Astrocyte (in vitro differentiated cells and primary cell): Measurements from ENCODE around the gene IL17C. TPM values are rescaled to one million over a fixed set of nuclear protein-coding genes. Genes with fewer than 3 reads are reported as not detected.

Source experiments
- DNase-seq: peaks from one replicate; pipeline ENCODE4 v3.0.0-alpha.2; 2010; ENCODE audit warnings: low read depth
- FAIRE-seq: peaks from 2 replicates; lab custom pipeline; 2011; peaks lifted over from hg19 to GRCh38; lab: Jason Lieb, UNC
- H2AFZ ChIP-seq: 2 replicates; pipeline ENCODE4 v1.6.0; 2012; ENCODE audit warnings: low read depth, low read length, inconsistent platforms
- H3K27ac ChIP-seq: 2 replicates; pipeline ENCODE4 v1.5.1; 2011; ENCODE audit warnings: low read depth, low read length, inconsistent platforms
- H3K27me3 ChIP-seq: 2 replicates; pipeline ENCODE4 v1.6.0; 2011; ENCODE audit warnings: low read length, inconsistent platforms; ENCODE audit not compliant: insufficient read depth
- H3K36me3 ChIP-seq: 2 replicates; pipeline ENCODE4 v1.5.1; 2011; ENCODE audit warnings: low read length, inconsistent platforms; ENCODE audit not compliant: insufficient read depth
- H3K4me1 ChIP-seq: 2 replicates; pipeline ENCODE4 v1.5.1; 2011; ENCODE audit warnings: low read length, inconsistent platforms; ENCODE audit not compliant: insufficient read depth
- H3K4me2 ChIP-seq: 2 replicates; pipeline ENCODE4 v1.6.0; 2012; ENCODE audit warnings: low read length, inconsistent platforms
- H3K4me3 ChIP-seq: 2 replicates; pipeline ENCODE4 v1.5.1; 2011; ENCODE audit warnings: low read depth, mild to moderate bottlenecking, low read length, inconsistent platforms; ENCODE audit not compliant: insufficient read depth
- H3K79me2 ChIP-seq: 2 replicates; pipeline ENCODE4 v1.6.0; 2012; ENCODE audit warnings: mild to moderate bottlenecking, low read length, inconsistent platforms; ENCODE audit not compliant: insufficient read depth
- H3K9ac ChIP-seq: 2 replicates; pipeline ENCODE4 v1.6.0; 2012; ENCODE audit warnings: mild to moderate bottlenecking, low read length, inconsistent platforms
- H3K9me3 ChIP-seq: 2 replicates; pipeline ENCODE4 v1.5.1; 2012; ENCODE audit warnings: low read depth, mild to moderate bottlenecking, low read length, inconsistent platforms; ENCODE audit not compliant: insufficient read depth
- H4K20me1 ChIP-seq: 2 replicates; pipeline ENCODE4 v1.6.0; 2012; ENCODE audit warnings: low read length, inconsistent platforms; ENCODE audit not compliant: insufficient read depth
- H3K27ac Mint-ChIP-seq: one replicate; pipeline ENCODE4 v1.8.0; 2021; ENCODE audit warnings: mild to moderate bottlenecking, mixed read lengths; ENCODE audit not compliant: unreplicated experiment
- H3K27me3 Mint-ChIP-seq: one replicate; pipeline ENCODE4 v1.8.0; 2021; ENCODE audit warnings: low read depth, mixed read lengths; ENCODE audit not compliant: unreplicated experiment
- H3K36me3 Mint-ChIP-seq: one replicate; pipeline ENCODE4 v1.8.0; 2021; ENCODE audit warnings: low read depth, mixed read lengths; ENCODE audit not compliant: unreplicated experiment
- H3K4me1 Mint-ChIP-seq: one replicate; pipeline ENCODE4 v1.8.0; 2021; ENCODE audit warnings: low read depth, mixed read lengths; ENCODE audit not compliant: unreplicated experiment
- H3K4me3 Mint-ChIP-seq: one replicate; pipeline ENCODE4 v1.8.0; 2021; ENCODE audit warnings: mild to moderate bottlenecking, moderate library complexity, mixed read lengths; ENCODE audit not compliant: unreplicated experiment
- H3K9me3 Mint-ChIP-seq: one replicate; pipeline ENCODE4 v1.8.0; 2021; ENCODE audit warnings: mild to moderate bottlenecking, mixed read lengths; ENCODE audit not compliant: unreplicated experiment
- EZH2 ChIP-seq: IDR thresholded peaks from 2 replicates; pipeline ENCODE4 v1.6.1; 2012; ENCODE audit warnings: mild to moderate bottlenecking, low read length, inconsistent platforms; ENCODE audit not compliant: insufficient read depth
- total RNA-seq: library from RNA; stranded (reverse); gene quantifications from 2 replicates; pipeline ENCODE4 v1.2.1, GENCODE V29; 2021
- TF ChIP-seq, protein P1 (sequence below): IDR thresholded peaks from 2 replicates; pipeline ENCODE4 v1.5.1; 2011; ENCODE audit warnings: low read depth, mild to moderate bottlenecking, inconsistent platforms, low read length, moderate library complexity; ENCODE audit not compliant: insufficient read depth

The IL17C gene
- total RNA-seq, 1 donor from 2014 or later = 0.36 TPM

DNA sequence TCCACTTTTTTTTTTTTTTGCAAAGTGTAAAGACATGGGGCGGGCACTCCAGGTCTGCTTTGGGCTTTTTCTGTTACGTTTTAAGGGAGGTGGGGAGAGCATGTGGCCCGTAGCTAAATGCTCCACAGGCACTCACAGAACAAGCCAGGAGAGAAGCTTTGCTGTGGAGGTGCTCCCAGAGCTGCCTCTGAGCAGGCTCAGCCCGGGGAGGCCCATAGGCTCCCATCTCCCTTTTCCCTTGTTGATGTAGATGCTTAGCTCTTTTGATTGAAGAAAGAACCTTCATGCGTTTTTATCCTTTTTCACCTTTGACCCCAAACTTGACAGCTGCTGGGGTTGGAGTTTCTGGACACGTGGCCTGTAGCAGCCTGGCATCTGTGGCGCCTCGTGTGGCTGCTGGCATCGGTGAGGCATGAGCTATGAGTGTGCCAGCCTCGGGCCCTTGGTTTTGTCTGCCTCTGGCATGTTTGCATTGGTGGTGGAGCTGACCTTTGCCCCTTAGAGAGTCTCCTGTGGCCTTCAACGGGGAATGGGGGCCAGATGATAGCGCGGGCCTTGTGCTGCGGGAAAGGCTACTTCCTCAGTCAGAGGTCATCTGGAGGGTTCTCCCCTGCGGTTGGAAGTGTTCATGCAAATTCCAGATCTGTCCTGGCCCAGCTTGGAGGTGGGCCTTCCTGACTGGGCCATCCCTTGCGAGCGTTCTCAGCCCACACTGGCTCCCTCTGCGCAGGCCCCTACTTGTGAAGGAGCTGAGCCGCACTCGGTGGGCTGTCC lies 20.0 kb upstream of the IL17C start:
- no peak for TF ChIP-seq EZH2
- TF ChIP-seq, protein P1, sequence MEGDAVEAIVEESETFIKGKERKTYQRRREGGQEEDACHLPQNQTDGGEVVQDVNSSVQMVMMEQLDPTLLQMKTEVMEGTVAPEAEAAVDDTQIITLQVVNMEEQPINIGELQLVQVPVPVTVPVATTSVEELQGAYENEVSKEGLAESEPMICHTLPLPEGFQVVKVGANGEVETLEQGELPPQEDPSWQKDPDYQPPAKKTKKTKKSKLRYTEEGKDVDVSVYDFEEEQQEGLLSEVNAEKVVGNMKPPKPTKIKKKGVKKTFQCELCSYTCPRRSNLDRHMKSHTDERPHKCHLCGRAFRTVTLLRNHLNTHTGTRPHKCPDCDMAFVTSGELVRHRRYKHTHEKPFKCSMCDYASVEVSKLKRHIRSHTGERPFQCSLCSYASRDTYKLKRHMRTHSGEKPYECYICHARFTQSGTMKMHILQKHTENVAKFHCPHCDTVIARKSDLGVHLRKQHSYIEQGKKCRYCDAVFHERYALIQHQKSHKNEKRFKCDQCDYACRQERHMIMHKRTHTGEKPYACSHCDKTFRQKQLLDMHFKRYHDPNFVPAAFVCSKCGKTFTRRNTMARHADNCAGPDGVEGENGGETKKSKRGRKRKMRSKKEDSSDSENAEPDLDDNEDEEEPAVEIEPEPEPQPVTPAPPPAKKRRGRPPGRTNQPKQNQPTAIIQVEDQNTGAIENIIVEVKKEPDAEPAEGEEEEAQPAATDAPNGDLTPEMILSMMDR = no peak
- Mint-ChIP-seq H3K36me3 (peaks cover 12% of the 10 kb centered on the region), H3K4me3 (no peak overlapping the region), H3K9me3 (no peaks in the 10 kb centered on the region), H3K27ac (no peak overlapping the region), H3K27me3 (no peaks in the 10 kb centered on the region), H3K4me1 (no peaks in the 10 kb centered on the region)
- no peak overlapping the region for H3K9ac ChIP-seq
- no peak overlapping the region for H3K4me3 ChIP-seq
- no peak overlapping the region for H3K4me2 ChIP-seq
- no peak for FAIRE-seq
- no peak overlapping the region for H2AFZ ChIP-seq
- H3K36me3 ChIP-seq = peaks cover 3% of the 10 kb centered on the region
- peaks cover 46% of the 10 kb centered on the region for H3K79me2 ChIP-seq
- no peaks in the 10 kb centered on the region for H3K9me3 ChIP-seq
- no peak overlapping the region for H3K27ac ChIP-seq
- no peak for DNase-seq
- no peaks in the 10 kb centered on the region for H3K27me3 ChIP-seq
- peaks cover 76% of the 10 kb centered on the region for H4K20me1 ChIP-seq
- no peaks in the 10 kb centered on the region for H3K4me1 ChIP-seq

DNA sequence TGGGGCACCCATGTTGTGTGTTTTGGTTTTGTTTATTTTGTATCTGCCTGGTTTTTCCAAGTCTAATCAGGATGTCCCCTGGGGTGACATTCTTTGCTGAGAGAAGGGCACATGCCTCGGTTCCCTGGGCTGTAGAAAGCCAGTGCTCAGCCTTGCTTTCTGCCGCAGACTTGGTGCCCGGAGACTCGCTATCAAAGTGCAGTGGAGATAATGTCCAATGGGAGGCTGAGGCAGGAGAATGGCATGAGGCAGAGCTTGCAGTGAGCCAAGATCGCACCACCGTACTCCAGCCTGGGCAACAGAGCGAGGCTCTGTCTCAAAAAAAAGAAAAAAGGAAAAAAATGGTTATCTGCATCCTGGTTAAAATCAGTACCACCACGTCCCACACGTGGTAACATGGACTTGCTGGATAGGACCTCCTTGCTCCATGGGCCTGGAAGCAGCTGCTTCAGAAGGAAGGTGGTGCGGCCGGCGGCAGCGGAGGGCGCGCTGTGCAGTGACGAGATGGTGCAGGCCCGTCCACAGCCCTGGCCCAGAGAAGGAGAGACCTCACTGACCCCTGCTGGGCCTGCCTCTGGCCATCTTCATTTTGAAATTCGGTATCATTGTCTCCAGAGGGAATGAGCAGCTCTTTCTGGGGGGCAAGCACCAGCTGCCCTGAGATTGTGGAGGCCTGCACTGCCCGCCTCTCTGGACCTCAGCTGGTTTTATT lies 19.3 kb upstream of the IL17C start:
- Mint-ChIP-seq H3K4me3 (no peak overlapping the region), H3K36me3 (peaks cover 10% of the 10 kb centered on the region), H3K4me1 (no peaks in the 10 kb centered on the region), H3K27me3 (no peaks in the 10 kb centered on the region), H3K27ac (no peak overlapping the region), H3K9me3 (no peaks in the 10 kb centered on the region)
- Histone ChIP-seq H3K4me2 (no peak overlapping the region), H3K4me1 (no peaks in the 10 kb centered on the region), H4K20me1 (peaks cover 68% of the 10 kb centered on the region), H3K27ac (no peak overlapping the region), H2AFZ (no peak overlapping the region), H3K9ac (no peak overlapping the region), H3K4me3 (no peak overlapping the region), H3K27me3 (no peaks in the 10 kb centered on the region), H3K9me3 (no peaks in the 10 kb centered on the region), H3K36me3 (peaks cover 3% of the 10 kb centered on the region), H3K79me2 (peaks cover 44% of the 10 kb centered on the region)
- DNase-seq (no peak), FAIRE-seq (no peak)
- TF ChIP-seq, protein P1 = no peak
- TF ChIP-seq EZH2 = no peak
